Omental fat pad (tissue), 4 donors: ENCODE data around the gene PAGR1. TPM values are rescaled to one million over a fixed set of nuclear protein-coding genes. Genes with fewer than 3 reads are reported as not detected.

Experiments used
- ATAC-seq: fragments of 150-250 bp; one replicate; pipeline ENCODE4 v1.9.1; 2016; ENCODE audit warnings: mild to moderate bottlenecking, moderate library complexity; ENCODE audit not compliant: low FRiP score
- DNase-seq: peaks from one replicate; pipeline ENCODE4 v3.0.0-alpha.2; 2019; ENCODE audit warnings: low spot score
- CTCF ChIP-seq, 3 donors: fragments of 450-650 bp; IDR thresholded peaks; one replicate each; pipeline ENCODE4 v1.5.1; 2016 to 2017; ENCODE audit warnings: antibody characterized with exemption in 3 of 3, mild to moderate bottlenecking in 3 of 3, moderate library complexity in 2 of 3
- total RNA-seq, 4 donors: library from RNA; depleted of rRNA; stranded (reverse); fragments of >200 nt; gene quantifications; one replicate each; pipeline ENCODE4 v1.1.0, GENCODE V29; 2016

The PAGR1 gene
- total RNA-seq, 4 donors from 2014 or later = 15.6 to 32.9 (median 20.6) TPM

- TF ChIP-seq CTCF (IDR thresholded peaks at IDR 0.05) = no peak
- no peak for ATAC-seq
- DNase-seq = no peak
These were observed 3.9 kb upstream of the PAGR1 start, which contains the start of gene PRRT2 for GRCh38 chr16:29811896-29812665. TSS of gene PRRT2 (plus strand) at chr16:29812193. CDS start at chr16:29813055, 862 bp downstream.

- no peak for DNase-seq
- ATAC-seq = no peak
These were observed 3.0 kb upstream of the PAGR1 start for GRCh38 chr16:29812754-29813643.

GRCh38 chr16:29813644-29814562 is 2.0 kb upstream of the PAGR1 start:
- DNase-seq (no peak), ATAC-seq (no peak)
- no peak for TF ChIP-seq CTCF (IDR thresholded peaks at IDR 0.05)

More at GRCh38 chr16:29812754-29813643, 3.0 kb upstream of the PAGR1 start:
- TF ChIP-seq CTCF (IDR thresholded peaks at IDR 0.05) = no peak

- DNase-seq (no peak), ATAC-seq (no peak)
- TF ChIP-seq CTCF (IDR thresholded peaks at IDR 0.05) = no peak
These were observed 1.4 kb upstream of the PAGR1 start for GRCh38 chr16:29814592-29814991.

GRCh38 chr16:29815032-29815721 is 775 bp upstream of the PAGR1 start:
- no peak for TF ChIP-seq CTCF (IDR thresholded peaks at IDR 0.05)
- DNase-seq (no peak), ATAC-seq (no peak)
